H1 (cell line): ENCODE data around the gene SND1. TPM values are rescaled to one million over a fixed set of nuclear protein-coding genes. Genes with fewer than 3 reads are reported as not detected.

Source experiments
- CTCF ChIA-PET: fragments of 300-600 bp; sonication (Branson Sonifier 250); formaldehyde crosslinking; loops from one replicate; lab custom pipeline; 2021; ENCODE audit not compliant: partially characterized antibody; lab: Charles Lee
- POLR2A ChIA-PET: fragments of 300-600 bp; sonication (Branson Sonifier 250); formaldehyde crosslinking; loops from one replicate; lab custom pipeline; 2021; ENCODE audit warnings: inconsistent platforms; ENCODE audit not compliant: partially characterized antibody; lab: Charles Lee
- DNase-seq, 2 experiments: peaks; one replicate each; pipeline versions ENCODE4 v3.0.0 to v3.0.0-alpha.2; 2010 to 2022; ENCODE audit warnings: low spot score in 2 of 2, low read depth in 1 of 2, mixed read lengths in 1 of 2
- FAIRE-seq: peaks from 2 replicates; lab custom pipeline; 2011; peaks lifted over from hg19 to GRCh38; lab: Jason Lieb, UNC
- H2AFZ ChIP-seq: 2 replicates; pipeline ENCODE4 v1.8.1; 2012; ENCODE audit warnings: low read length, inconsistent platforms
- H2AK5ac ChIP-seq: 2 replicates; pipeline ENCODE4 v1.6.1; 2013; ENCODE audit warnings: low read depth, low read length
- H2BK120ac ChIP-seq: replicated peaks from 2 replicates; pipeline ENCODE3; 2013; ENCODE audit warnings: low read depth, low read length, inconsistent platforms
- H2BK12ac ChIP-seq: 2 replicates; pipeline ENCODE4 v1.6.1; 2013; ENCODE audit warnings: low read depth, low read length
- H2BK15ac ChIP-seq: 2 replicates; pipeline ENCODE4 v1.6.1; 2013; ENCODE audit warnings: low read length
- H2BK20ac ChIP-seq: 2 replicates; pipeline ENCODE4 v1.6.1; 2013; ENCODE audit warnings: low read length
- H2BK5ac ChIP-seq: 2 replicates; pipeline ENCODE4 v1.6.1; 2013; ENCODE audit warnings: low read depth, low read length
- H3K14ac ChIP-seq: 2 replicates; pipeline ENCODE4 v1.6.1; 2013; ENCODE audit warnings: inconsistent platforms; ENCODE audit not compliant: insufficient read length
- H3K18ac ChIP-seq: 2 replicates; pipeline ENCODE4 v1.6.1; 2013; ENCODE audit warnings: low read length; ENCODE audit errors: extremely low read depth
- H3K23ac ChIP-seq: 2 replicates; pipeline ENCODE4 v1.6.1; 2013; ENCODE audit warnings: inconsistent platforms; ENCODE audit not compliant: insufficient read length
- H3K23me2 ChIP-seq: 2 replicates; pipeline ENCODE4 v1.6.1; 2013; ENCODE audit warnings: low read depth, low read length
- H3K27ac ChIP-seq: 2 replicates; pipeline ENCODE4 v1.6.1; 2011; ENCODE audit warnings: low read depth, low read length, inconsistent platforms
- H3K27me3 ChIP-seq, 4 experiments: replicated peaks in 1 of 4; 1 replicate in 1 of 4; 2 replicates in 3 of 4; pipeline versions ENCODE4 v1.6.1 to v1.8.1; 2011 to 2013; ENCODE audit warnings: low read length in 3 of 4, mild to moderate bottlenecking in 3 of 4, inconsistent platforms in 2 of 4, mixed read lengths in 2 of 4, moderate library complexity in 1 of 4; ENCODE audit not compliant: control insufficient read depth in 3 of 4, insufficient read depth in 3 of 4; ENCODE audit errors: extremely low read depth in 1 of 4
- H3K36me3 ChIP-seq, 4 experiments: 2 replicates each; pipeline versions ENCODE4 v1.6.1 to v1.8.1; 2011 to 2013; ENCODE audit warnings: mild to moderate bottlenecking in 4 of 4, low read length in 3 of 4, moderate library complexity in 2 of 4, control low read depth in 1 of 4, inconsistent platforms in 1 of 4; ENCODE audit not compliant: insufficient read depth in 4 of 4, control insufficient read depth in 2 of 4
- H3K4ac ChIP-seq: replicated peaks from 2 replicates; pipeline ENCODE3; 2013; ENCODE audit warnings: low read length, low read depth, mixed read lengths, inconsistent platforms; ENCODE audit not compliant: insufficient read length
- H3K4me1 ChIP-seq, 4 experiments: replicated peaks in 1 of 4; 1 replicate in 1 of 4; 2 replicates in 3 of 4; pipeline versions ENCODE4 v1.6.1 to v1.8.1; 2011 to 2013; ENCODE audit warnings: low read length in 3 of 4, inconsistent platforms in 2 of 4, mixed read lengths in 1 of 4; ENCODE audit not compliant: insufficient read depth in 4 of 4, control insufficient read depth in 3 of 4
- H3K4me2 ChIP-seq, 2 experiments: 2 replicates each; pipeline versions ENCODE4 v1.6.1 to v1.8.1; 2011 to 2013; ENCODE audit warnings: low read depth in 2 of 2, low read length in 2 of 2, control low read depth in 1 of 2, inconsistent platforms in 1 of 2, mild to moderate bottlenecking in 1 of 2; ENCODE audit not compliant: insufficient read depth in 1 of 2
- H3K4me3 ChIP-seq, 4 experiments: fragments of 200-600, 300-600 bp in 1 of 4; sonication (generic), shearing (Covaris generic), sonication (Bioruptor Twin) in 1 of 4; 2 replicates each; pipeline versions ENCODE4 v1.5.1 to v1.8.1; 2011 to 2016; ENCODE audit warnings: low read length in 4 of 4, low read depth in 3 of 4, control low read depth in 2 of 4, inconsistent platforms in 2 of 4, mild to moderate bottlenecking in 2 of 4, mixed read lengths in 1 of 4, moderate library complexity in 1 of 4; ENCODE audit not compliant: insufficient read depth in 2 of 4; ENCODE audit errors: extremely low read depth in 1 of 4
- H3K56ac ChIP-seq: replicated peaks from 2 replicates; pipeline ENCODE3; 2013; ENCODE audit warnings: low read depth, mild to moderate bottlenecking, mixed read lengths, low read length, inconsistent platforms; ENCODE audit not compliant: insufficient read length
- H3K79me1 ChIP-seq: 2 replicates; pipeline ENCODE4 v1.6.1; 2013; ENCODE audit warnings: low read depth, low read length, control low read depth
- H3K79me2 ChIP-seq, 2 experiments: 2 replicates each; pipeline versions ENCODE4 v1.6.1 to v1.8.1; 2012 to 2013; ENCODE audit warnings: low read length in 2 of 2, mild to moderate bottlenecking in 2 of 2, inconsistent platforms in 1 of 2; ENCODE audit not compliant: insufficient read depth in 2 of 2, control insufficient read depth in 1 of 2
- H3K9ac ChIP-seq, 4 experiments: replicated peaks in 1 of 4; 1 replicate in 1 of 4; 2 replicates in 3 of 4; pipeline versions ENCODE4 v1.6.1 to v1.8.1; 2011 to 2013; ENCODE audit warnings: low read depth in 3 of 4, low read length in 3 of 4, control low read depth in 2 of 4, mild to moderate bottlenecking in 2 of 4, moderate library complexity in 2 of 4, inconsistent platforms in 1 of 4; ENCODE audit errors: extremely low read depth in 1 of 4
- H3K9me3 ChIP-seq, 2 experiments: 2 replicates each; pipeline versions ENCODE4 v1.6.1 to v1.8.1; 2012 to 2013; ENCODE audit warnings: mild to moderate bottlenecking in 2 of 2, moderate library complexity in 2 of 2, control low read depth in 1 of 2, inconsistent platforms in 1 of 2, low read depth in 1 of 2, low read length in 1 of 2, mixed read lengths in 1 of 2; ENCODE audit not compliant: insufficient read depth in 2 of 2
- H4K20me1 ChIP-seq, 2 experiments: replicated peaks in 1 of 2; 2 replicates each; pipeline versions ENCODE3 to v1.8.1; 2011 to 2013; ENCODE audit warnings: inconsistent platforms in 2 of 2, low read length in 2 of 2, mild to moderate bottlenecking in 1 of 2; ENCODE audit not compliant: insufficient read depth in 2 of 2, control insufficient read depth in 1 of 2
- H4K5ac ChIP-seq: 2 replicates; pipeline ENCODE4 v1.6.1; 2013; ENCODE audit warnings: low read length, low read depth, mixed read lengths, inconsistent platforms; ENCODE audit not compliant: insufficient read length
- H4K8ac ChIP-seq: 2 replicates; pipeline ENCODE4 v1.8.0; 2013; ENCODE audit warnings: mild to moderate bottlenecking, moderate library complexity, low read length, inconsistent platforms; ENCODE audit not compliant: insufficient read depth; ENCODE audit errors: extremely low read depth
- H4K91ac ChIP-seq: replicated peaks from 2 replicates; pipeline ENCODE3; 2013; ENCODE audit warnings: low read length, mixed read lengths, inconsistent platforms; ENCODE audit not compliant: insufficient read length
- BACH1 ChIP-seq: IDR thresholded peaks from 2 replicates; pipeline ENCODE4 v1.6.1; 2012; ENCODE audit warnings: low read length, improper control_type of control experiment
- CBX5 ChIP-seq: fragments of 300-800, 300-1000 bp; sonication (generic); IDR thresholded peaks from 2 replicates; pipeline ENCODE4 v1.7.1; 2016; ENCODE audit warnings: antibody characterized with exemption, low read length, low read depth
- CTBP2 ChIP-seq: IDR thresholded peaks from 2 replicates; pipeline ENCODE4 v1.7.0; 2011; ENCODE audit warnings: borderline replicate concordance, mild to moderate bottlenecking, moderate library complexity, mixed read lengths, low read length; ENCODE audit not compliant: insufficient read depth, insufficient read length
- EZH2 ChIP-seq: fragments of 200-600 bp; sonication (generic); IDR thresholded peaks from 2 replicates; pipeline ENCODE4 v1.7.1; 2012; ENCODE audit warnings: low read depth, mild to moderate bottlenecking, moderate library complexity, low read length, inconsistent platforms; ENCODE audit not compliant: severe bottlenecking
- POLR2A ChIP-seq, 2 experiments: IDR thresholded peaks; 1 replicate in 1 of 2; 2 replicates in 1 of 2; pipeline ENCODE4 v1.6.1; 2011; ENCODE audit warnings: low read depth in 2 of 2, low read length in 2 of 2, mild to moderate bottlenecking in 2 of 2; ENCODE audit errors: control extremely low read depth in 1 of 2
- POLR2AphosphoS5 ChIP-seq: IDR thresholded peaks from 2 replicates; pipeline ENCODE4 v1.6.1; 2011; ENCODE audit warnings: low read depth, low read length
- RFX5 ChIP-seq: IDR thresholded peaks from 2 replicates; pipeline ENCODE4 v1.6.1; 2011; ENCODE audit warnings: low read depth, low read length, improper control_type of control experiment, borderline replicate concordance
- SAP30 ChIP-seq: fragments of 300-600 bp; sonication (generic); IDR thresholded peaks from 2 replicates; pipeline ENCODE4 v1.7.1; 2012; ENCODE audit warnings: low read length, moderate library complexity, mild to moderate bottlenecking, inconsistent platforms; ENCODE audit not compliant: insufficient read depth, insufficient replicate concordance
- SIN3A ChIP-seq, 2 experiments: IDR thresholded peaks in 1 of 2; conservative IDR thresholded peaks in 1 of 2; 2 replicates each; pipeline ENCODE4 v1.6.1; 2011 to 2012; ENCODE audit warnings: low read length in 2 of 2, improper control_type of control experiment in 1 of 2, low read depth in 1 of 2, mild to moderate bottlenecking in 1 of 2
- SIRT6 ChIP-seq: IDR thresholded peaks from one replicate; pipeline ENCODE4 v1.7.1; 2012; ENCODE audit warnings: low read length, inconsistent platforms
- SP2 ChIP-seq: IDR thresholded peaks from 2 replicates; pipeline ENCODE4 v1.6.1; 2012; ENCODE audit warnings: mild to moderate bottlenecking, low read length, inconsistent platforms
- TAF1 ChIP-seq: IDR thresholded peaks from 2 replicates; pipeline ENCODE4 v1.6.1; 2011; ENCODE audit warnings: mild to moderate bottlenecking, low read depth, low read length
- TAF7 ChIP-seq: optimal IDR thresholded peaks from 2 replicates; pipeline ENCODE3; 2011; ENCODE audit warnings: low read depth, mild to moderate bottlenecking, inconsistent platforms, low read length, moderate library complexity, borderline replicate concordance
- WGBS, 2 experiments: shearing (Covaris generic) in 1 of 2; methylation state at CpG; one replicate each; pipeline versions ENCODE4 v1.1.6 to v1.1.7; 2013 to 2015; ENCODE audit warnings: low lambda C conversion rate in 2 of 2, mixed read lengths in 2 of 2, inconsistent platforms in 1 of 2, low coverage in 1 of 2, missing lambda C conversion rate in 1 of 2; ENCODE audit not compliant: insufficient replicate concordance in 2 of 2, insufficient coverage in 1 of 2, insufficient read length in 1 of 2; ENCODE audit errors: extremely low coverage in 1 of 2, missing lambda C conversion rate in 1 of 2; 5-methylcytosine and 5-hydroxymethylcytosine counted together
- polyA plus RNA-seq, 7 experiments: library from polyadenylated mRNA; depleted of rRNA in 3 of 7; stranded (reverse) in 5 of 7; unstranded in 2 of 7; fragments of >200 nt in 5 of 7; fragments of 200-250 nt in 2 of 7; gene quantifications; 1 replicate in 5 of 7; 2 replicates in 1 of 7; 4 replicates in 1 of 7; pipeline versions ENCODE4 v1.2.1 to v1.2.3, GENCODE V29; 2011 to 2013; ENCODE audit warnings: missing spikeins in 2 of 7, mixed read lengths in 2 of 7
- total RNA-seq: library from RNA; stranded (reverse); fragmentation: NEBNext Ultra II Directional; extraction: Animal tissue kit (Norgen Biotek cat#: 25700); gene quantifications from 2 replicates; pipeline ENCODE4 v1.2.1, GENCODE V29; 2021
- TF ChIP-seq, protein P1 (sequence below): IDR thresholded peaks from 2 replicates; pipeline ENCODE4 v1.6.1; 2011; ENCODE audit warnings: low read depth, mild to moderate bottlenecking, low read length; ENCODE audit not compliant: insufficient read depth

Gene SND1
- total and polyA plus RNA-seq, 2 of the 8 experiments (the other 6 are each of a cell fraction or from before 2014, with no cell fraction given): 122 to 290 TPM

DNA sequence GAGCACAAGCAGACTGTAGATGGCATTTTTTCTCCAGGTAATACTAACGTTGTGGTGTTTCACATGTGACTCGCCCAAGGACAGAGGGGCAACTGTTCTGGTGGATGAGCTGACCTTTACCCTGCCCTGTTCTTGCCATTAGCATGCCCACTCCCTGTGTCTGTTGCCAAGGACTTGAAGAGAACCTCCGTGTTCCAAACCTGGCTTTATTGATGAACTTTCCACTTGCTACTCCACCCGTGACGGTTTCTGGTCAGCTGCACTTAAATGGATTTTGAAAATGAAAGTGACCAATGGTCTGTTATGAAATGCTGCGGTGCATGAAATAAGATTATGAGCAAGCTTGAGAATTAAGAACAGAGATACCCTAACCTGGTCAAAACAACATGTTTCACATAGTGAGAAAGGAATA lies 348.9 kb downstream of the SND1 start:
- H3K18ac ChIP-seq: no peak overlapping the region
- peaks cover 4% of the 10 kb centered on the region; the same call in 1 of the 2 replicates for H3K79me1 ChIP-seq
- no peak overlapping the region for H2BK15ac ChIP-seq
- ChIA-PET POLR2A (no interaction called here), CTCF (interaction anchor here (0.8 to 1.6 kb wide), 8 partner anchors 16 to 292 kb away, joined by 3 to 13 read pairs (median 4); no protein-coding TSS in a partner anchor)
- H3K4me2 ChIP-seq: no peak overlapping the region
- H3K27ac ChIP-seq: no peak overlapping the region
- no peak overlapping the region for H3K23ac ChIP-seq
- H3K9me3 ChIP-seq: no peaks in the 10 kb centered on the region
- H3K27me3 ChIP-seq: no peaks in the 10 kb centered on the region
- H3K23me2 ChIP-seq: no peaks in the 10 kb centered on the region
- no peaks in the 10 kb centered on the region for H3K79me2 ChIP-seq
- H2AK5ac ChIP-seq: no peak overlapping the region
- FAIRE-seq: no peak
- no peak overlapping the region for H4K91ac ChIP-seq
- no peak overlapping the region for H2AFZ ChIP-seq
- H3K4ac ChIP-seq: no peak overlapping the region
- no peak overlapping the region for H3K9ac ChIP-seq
- DNase-seq: no peak
- no peak overlapping the region for H3K56ac ChIP-seq
- H2BK120ac ChIP-seq: no peak overlapping the region
- peaks cover 0 to 4% of the 10 kb centered on the region in 2 experiments for H4K20me1 ChIP-seq
- 95% methylated on average over 6 of the region's 6 CpGs; no CpG with 5 or more reads in 1 of the 2 experiments for WGBS, 2 experiments
- no peak overlapping the region for H2BK5ac ChIP-seq
- H3K36me3 ChIP-seq: no peaks in the 10 kb centered on the region
- H4K8ac ChIP-seq: no peak overlapping the region
- H3K4me1 ChIP-seq: peaks cover 0 to 7% (median 5%) of the 10 kb centered on the region in 4 experiments; a peak in 5 of 7 replicates
- H3K14ac ChIP-seq: no peak overlapping the region
- no peak overlapping the region for H2BK20ac ChIP-seq
- H3K4me3 ChIP-seq: no peak overlapping the region
- no peak overlapping the region for H4K5ac ChIP-seq
- no peak overlapping the region for H2BK12ac ChIP-seq
- TF ChIP-seq POLR2AphosphoS5 (no peak), SIN3A (conservative IDR thresholded peaks at IDR 0.05 in 1 of 2, IDR thresholded peaks at IDR 0.05 in 1 of 2; ENCODE audit: low read depth in 1 of 2, low read length in 2 of 2) (no peak), CTBP2 (no peak), TAF1 (no peak), CBX5 (no peak), POLR2A (IDR thresholded peaks at IDR 0.05; ENCODE audit: control extremely low read depth in 1 of 2, low read depth in 2 of 2, low read length in 2 of 2) (no peak), EZH2 (no peak), TAF7 (no peak), RFX5 (no peak), BACH1 (no peak), SP2 (no peak), SAP30 (no peak), SIRT6 (no peak)
- TF ChIP-seq, protein P1, sequence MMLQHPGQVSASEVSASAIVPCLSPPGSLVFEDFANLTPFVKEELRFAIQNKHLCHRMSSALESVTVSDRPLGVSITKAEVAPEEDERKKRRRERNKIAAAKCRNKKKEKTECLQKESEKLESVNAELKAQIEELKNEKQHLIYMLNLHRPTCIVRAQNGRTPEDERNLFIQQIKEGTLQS: no peak
